GF-D8 (cell line): Measurements from ENCODE around the gene PTPN13.
"Not testable (repeated sequence)": the region's sequence is repeated elsewhere in the genome, so short reads cannot be mapped to it uniquely, and the experiment has no call there.

Source experiments
- DNase-seq: peaks from one replicate; lab custom pipeline; 2025; lab: John Stamatoyannopoulos, UW

Gene PTPN13

GRCh38 chr4:86718152-86718551 lies 124.0 kb downstream of the PTPN13 start:
- no peak for DNase-seq

GRCh38 chr4:86719149-86719548 lies 125.0 kb downstream of the PTPN13 start:
- DNase-seq = not testable (repeated sequence)

DNA sequence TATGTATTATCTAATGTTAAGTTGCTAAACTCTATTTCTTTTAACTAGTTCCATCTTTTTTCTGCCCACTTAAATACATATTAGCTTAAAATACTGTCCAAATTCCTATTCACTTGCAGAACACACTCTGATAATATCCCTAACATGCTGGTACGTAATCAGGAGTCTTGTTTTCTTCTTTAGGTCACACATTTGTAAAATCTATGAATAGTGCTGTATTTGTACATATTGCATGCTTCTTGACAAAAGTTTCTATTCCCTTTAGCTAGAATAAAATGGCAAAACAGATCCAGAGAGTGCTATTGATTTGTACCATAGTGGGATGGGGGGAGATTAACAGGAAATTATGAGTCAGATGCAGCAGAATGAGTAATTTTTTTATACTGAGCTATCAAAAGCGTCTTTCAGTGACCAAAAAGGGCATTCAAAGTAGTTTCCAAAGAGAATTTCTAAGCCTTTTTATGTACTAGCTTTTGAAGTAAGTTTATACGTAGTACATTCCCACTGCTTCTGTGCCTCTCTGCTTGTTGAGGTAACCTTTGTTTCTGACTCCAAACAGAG lies 126.5 kb downstream of the PTPN13 start:
- DNase-seq = no peak

DNA sequence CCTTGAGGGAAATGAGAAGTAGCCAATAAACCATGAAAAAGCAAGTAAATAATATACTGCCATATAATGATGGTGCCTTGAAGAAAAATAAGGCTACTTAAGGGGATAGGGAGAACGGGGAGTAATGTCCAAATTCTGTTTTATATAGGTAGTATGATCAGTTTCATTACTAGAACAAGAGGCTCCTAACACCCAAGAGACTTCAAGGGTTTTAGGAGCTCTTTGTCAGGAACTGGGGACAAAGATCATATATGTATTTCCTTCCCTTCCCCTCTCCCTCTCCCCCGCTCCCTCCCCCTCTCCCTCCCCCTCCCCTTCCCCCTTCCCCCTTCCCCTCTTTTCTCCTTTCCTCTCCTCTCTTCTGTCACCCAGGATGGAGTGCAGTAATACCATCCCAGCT lies 127.3 kb downstream of the PTPN13 start:
- DNase-seq = no peak

GRCh38 chr4:86730310-86730709 lies 136.2 kb downstream of the PTPN13 start:
- DNase-seq = no peak

- DNase-seq = no peak
These were observed 143.1 kb downstream of the PTPN13 start for GRCh38 chr4:86737244-86737643.

- no peak for DNase-seq
These were observed 147.7 kb downstream of the PTPN13 start for GRCh38 chr4:86741846-86742245.

- no peak for DNase-seq
These were observed 150.5 kb downstream of the PTPN13 start for GRCh38 chr4:86744570-86744969.

- DNase-seq = no peak
These were observed 155.0 kb downstream of the PTPN13 start for GRCh38 chr4:86749121-86749520.

DNA sequence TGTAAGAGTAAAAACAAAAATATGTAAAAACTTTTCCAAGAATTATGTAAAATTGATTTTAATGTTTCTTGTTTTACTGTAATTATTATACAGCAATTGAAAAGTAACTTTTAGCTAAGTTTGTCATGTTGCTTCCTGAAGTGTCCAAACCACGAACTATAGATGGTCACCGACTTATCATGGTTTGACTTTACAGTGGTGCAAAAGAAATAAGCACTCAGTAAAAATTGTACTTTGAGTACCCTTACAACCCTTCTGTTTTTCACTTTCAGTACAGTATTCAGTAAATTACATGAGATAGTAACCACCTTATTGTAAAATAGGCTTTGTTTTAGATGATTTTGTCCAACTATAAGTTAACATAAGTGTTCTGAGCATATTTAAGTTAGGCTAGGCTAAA lies 161.3 kb downstream of the PTPN13 start:
- DNase-seq = no peak

GRCh38 chr4:86757468-86757867 lies 163.4 kb downstream of the PTPN13 start:
- DNase-seq = no peak

DNA sequence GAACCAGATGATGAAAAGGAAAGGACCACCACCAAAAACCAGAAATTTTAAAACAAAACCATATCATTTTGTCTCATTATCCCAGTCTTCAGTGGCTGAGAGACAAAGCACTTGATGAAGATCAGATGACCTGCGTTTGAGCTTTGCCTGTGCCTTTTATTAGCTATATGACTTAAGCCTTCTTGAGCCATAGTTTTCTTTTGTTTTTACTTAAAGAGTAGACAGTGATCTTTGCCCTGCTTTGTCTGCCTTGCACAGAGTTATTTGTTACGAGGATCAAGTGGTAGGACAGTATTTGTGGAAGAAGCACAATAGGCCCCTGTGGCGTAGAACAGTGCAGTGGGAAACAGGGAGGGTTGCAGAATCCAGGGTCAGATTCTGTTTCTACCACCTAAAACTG lies 165.2 kb downstream of the PTPN13 start:
- no peak for DNase-seq

DNA sequence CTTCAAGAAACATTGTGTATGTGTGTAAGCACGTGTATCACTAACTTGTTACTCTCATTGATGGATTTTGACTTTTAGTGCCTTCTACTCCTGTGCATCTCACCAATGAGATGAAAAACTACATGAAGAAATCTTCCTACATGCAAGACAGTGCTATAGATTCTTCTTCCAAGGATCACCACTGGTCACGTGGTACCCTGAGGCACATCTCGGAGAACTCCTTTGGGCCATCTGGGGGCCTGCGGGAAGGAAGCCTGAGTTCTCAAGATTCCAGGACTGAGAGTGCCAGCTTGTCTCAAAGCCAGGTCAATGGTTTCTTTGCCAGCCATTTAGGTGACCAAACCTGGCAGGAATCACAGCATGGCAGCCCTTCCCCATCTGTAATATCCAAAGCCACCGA lies 168.5 kb downstream of the PTPN13 start:
- DNase-seq = no peak

- DNase-seq = no peak
These were observed 175.7 kb downstream of the PTPN13 start for GRCh38 chr4:86769794-86770193.

DNA sequence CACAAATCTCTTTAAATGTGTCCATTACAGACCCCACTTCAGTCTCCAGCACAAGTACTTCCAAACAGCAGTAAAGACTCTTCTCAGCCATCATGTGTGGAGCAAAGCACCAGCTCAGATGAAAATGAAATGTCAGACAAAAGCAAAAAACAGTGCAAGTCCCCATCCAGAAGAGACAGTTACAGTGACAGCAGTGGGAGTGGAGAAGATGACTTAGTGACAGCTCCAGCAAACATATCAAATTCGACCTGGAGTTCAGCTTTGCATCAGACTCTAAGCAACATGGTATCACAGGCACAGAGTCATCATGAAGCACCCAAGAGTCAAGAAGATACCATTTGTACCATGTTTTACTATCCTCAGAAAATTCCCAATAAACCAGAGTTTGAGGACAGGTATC lies 177.0 kb downstream of the PTPN13 start:
- no peak for DNase-seq

DNA sequence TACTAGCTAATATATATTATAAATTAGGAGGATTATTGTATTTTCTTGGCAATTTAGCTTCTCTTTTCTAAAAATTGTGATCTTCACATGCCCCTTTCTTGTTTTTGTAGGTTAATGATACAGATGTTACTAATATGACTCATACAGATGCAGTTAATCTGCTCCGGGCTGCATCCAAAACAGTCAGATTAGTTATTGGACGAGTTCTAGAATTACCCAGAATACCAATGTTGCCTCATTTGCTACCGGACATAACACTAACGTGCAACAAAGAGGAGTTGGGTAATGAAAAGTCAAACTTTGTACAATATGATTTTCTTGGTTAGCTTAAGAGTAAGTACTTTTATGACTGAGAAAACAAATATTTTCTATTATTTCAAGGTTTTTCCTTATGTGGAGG lies 180.9 kb downstream of the PTPN13 start:
- no peak for DNase-seq

DNA sequence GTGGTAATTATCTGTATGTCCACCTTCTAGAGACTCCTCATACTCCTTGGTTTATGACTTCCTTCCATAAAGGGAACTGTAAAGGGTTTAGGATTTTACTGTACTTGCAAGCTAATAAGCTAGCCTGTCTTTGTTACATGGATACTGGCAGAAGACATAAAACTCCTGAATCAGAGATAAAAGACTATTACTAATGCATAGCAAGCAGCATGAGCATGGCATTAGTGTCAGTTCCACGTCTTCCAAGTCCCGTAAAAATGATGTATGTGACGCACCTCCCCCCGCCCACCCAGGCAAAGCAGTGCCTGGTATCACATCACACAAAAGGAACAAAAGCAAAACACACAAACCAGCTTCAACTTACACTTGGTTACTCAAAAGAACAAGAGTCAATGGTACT lies 184.1 kb downstream of the PTPN13 start:
- no peak for DNase-seq

GRCh38 chr4:86788826-86789225 lies 194.7 kb downstream of the PTPN13 start:
- DNase-seq = no peak

GRCh38 chr4:86791126-86791525 lies 197.0 kb downstream of the PTPN13 start:
- no peak for DNase-seq

DNA sequence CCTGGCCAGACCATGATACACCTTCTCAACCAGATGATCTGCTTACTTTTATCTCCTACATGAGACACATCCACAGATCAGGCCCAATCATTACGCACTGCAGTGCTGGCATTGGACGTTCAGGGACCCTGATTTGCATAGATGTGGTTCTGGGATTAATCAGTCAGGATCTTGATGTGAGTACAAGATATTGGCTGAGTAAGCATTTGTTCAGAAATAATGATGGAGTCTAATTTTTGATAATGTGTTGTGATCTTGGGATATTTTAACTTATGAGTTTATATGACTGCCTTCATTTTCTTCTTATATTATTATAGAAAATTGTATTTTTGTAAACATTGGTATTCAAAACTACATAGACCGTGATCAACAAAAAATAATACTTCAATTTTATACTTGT lies 215.7 kb downstream of the PTPN13 start:
- DNase-seq = no peak

DNA sequence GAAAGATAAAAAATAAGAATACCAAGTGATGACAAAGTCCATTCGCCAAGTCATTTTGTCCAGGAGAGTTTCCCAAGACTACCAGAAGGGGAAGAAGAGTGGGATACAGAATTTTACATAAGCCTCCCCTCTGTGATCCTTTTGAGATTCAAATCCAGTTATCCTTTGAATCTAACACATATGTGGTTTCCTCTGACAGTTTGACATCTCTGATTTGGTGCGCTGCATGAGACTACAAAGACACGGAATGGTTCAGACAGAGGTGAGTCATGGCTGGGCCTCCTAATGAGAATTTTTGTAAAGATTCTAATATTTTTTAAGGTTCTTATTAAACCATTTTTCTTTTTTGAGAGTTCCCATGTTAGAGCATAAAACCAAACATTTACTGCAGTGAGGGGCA lies 216.7 kb downstream of the PTPN13 start:
- DNase-seq = no peak

DNA sequence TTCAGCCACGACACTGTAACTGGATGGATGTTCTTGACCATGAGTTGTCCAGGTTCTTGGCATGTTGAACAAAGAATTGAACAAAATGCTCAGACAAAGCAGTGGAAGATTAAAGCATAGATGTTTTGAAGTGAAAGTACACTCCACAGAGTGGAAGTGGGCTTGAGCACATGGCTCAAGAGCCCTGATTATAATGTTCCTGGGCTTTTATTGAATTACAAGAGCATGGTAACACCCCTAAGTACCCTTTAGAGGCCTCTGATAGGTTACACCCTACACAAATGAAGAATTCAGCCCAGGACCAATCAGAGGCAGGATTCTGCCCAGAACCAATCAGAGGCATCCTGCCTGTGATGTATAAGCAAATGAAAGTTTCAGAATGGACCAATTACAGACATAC lies 221.5 kb downstream of the PTPN13 start:
- no peak for DNase-seq

GRCh38 chr4:86816501-86817273 lies 222.6 kb downstream of the PTPN13 start:
- DNase-seq = no peak

DNA sequence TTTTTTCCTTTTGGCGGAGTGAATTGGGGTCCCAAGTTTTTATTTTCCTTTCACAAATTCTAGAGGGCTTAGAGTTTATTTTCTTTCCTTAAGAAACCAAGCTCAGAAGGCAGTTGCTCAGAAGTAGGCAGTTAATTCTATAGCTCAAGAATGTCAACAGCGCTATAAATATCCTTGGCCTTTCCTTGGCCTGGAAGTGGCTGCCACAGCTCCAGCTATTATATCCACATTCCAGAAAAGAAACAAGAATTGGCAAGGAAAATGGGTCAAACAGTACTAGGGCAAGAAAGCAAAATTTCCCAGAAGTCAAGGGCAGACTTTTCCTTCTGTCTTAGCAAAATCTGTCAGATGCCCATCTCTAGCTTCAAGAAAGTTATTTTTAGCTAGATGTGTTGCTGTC lies 224.1 kb downstream of the PTPN13 start:
- DNase-seq = no peak
